Uterus (tissue), 4 donors: Measurements from ENCODE around the gene RPAP3. TPM values are rescaled to one million over a fixed set of nuclear protein-coding genes. Genes with fewer than 3 reads are reported as not detected.

Experiments
- DNase-seq, 2 donors: peaks; one replicate each; pipeline ENCODE4 v3.0.0-alpha.2; 2019 to 2020
- H3K27ac ChIP-seq, 2 donors: fragments of 200-600 bp; sonication (generic); 1 replicate in 1 of 2; 2 replicates in 1 of 2; pipeline ENCODE4 v1.5.1; 2016 to 2018
- H3K27me3 ChIP-seq, 2 donors: fragments of 200-600 bp; sonication (generic); one replicate each; pipeline ENCODE4 v1.5.1; 2018 to 2019; ENCODE audit warnings: control low read depth in 1 of 2
- H3K36me3 ChIP-seq, 2 donors: fragments of 200-600 bp; sonication (generic); one replicate each; pipeline ENCODE4 v1.5.1; 2019; ENCODE audit warnings: control low read depth in 1 of 2
- H3K4me1 ChIP-seq, 2 donors: fragments of 200-600 bp; sonication (generic); one replicate each; pipeline ENCODE4 v1.5.1; 2018 to 2019; ENCODE audit warnings: control low read depth in 1 of 2
- H3K4me3 ChIP-seq, 2 donors: fragments of 200-600 bp; sonication (generic); 1 replicate in 1 of 2; 2 replicates in 1 of 2; pipeline ENCODE4 v1.5.1; 2018 to 2019; ENCODE audit warnings: mild to moderate bottlenecking in 1 of 2
- H3K9me3 ChIP-seq, 2 donors: fragments of 200-600 bp; sonication (generic); one replicate each; pipeline ENCODE4 v1.5.1; 2019; ENCODE audit warnings: control low read depth in 1 of 2
- CTCF ChIP-seq, 4 experiments: fragments of 200-600 bp in 2 of 4; fragments of 450-650 bp in 2 of 4; sonication (generic) in 2 of 4; IDR thresholded peaks; one replicate each; pipeline ENCODE4 v1.5.1; 2016 to 2019; ENCODE audit warnings: antibody characterized with exemption in 4 of 4, mild to moderate bottlenecking in 2 of 4, moderate library complexity in 1 of 4
- POLR2A ChIP-seq, 2 donors: fragments of 450-650 bp; IDR thresholded peaks; one replicate each; pipeline ENCODE4 v1.6.1; 2016; ENCODE audit warnings: antibody characterized with exemption in 2 of 2, mild to moderate bottlenecking in 1 of 2, moderate library complexity in 1 of 2
- intact Hi-C: fragments of 100-400 bp; cut with DNase I; formaldehyde crosslinking; loops from one replicate; pipeline ENCODE4 v1.15.1; 2023; ENCODE audit warnings: low total_unique reads
- total RNA-seq, 4 donors: library from RNA; depleted of rRNA in 3 of 4; stranded (reverse); fragments of >200 nt in 3 of 4; gene quantifications; one replicate each; pipeline versions ENCODE4 v1.1.0 to v1.2.4, GENCODE V29; 2014 to 2023
- donor health status: DM: yes; HTN: yes; CAD: no.

RPAP3 gene
- total RNA-seq, 4 donors from 2014 or later: 16.8 to 33.6 (median 22.2) TPM

- no peak overlapping the region for H3K4me3 ChIP-seq
- H3K27me3 ChIP-seq: no peaks in the 10 kb centered on the region
- H3K27ac ChIP-seq: no peak overlapping the region
- intact Hi-C loops: loop anchor here (10.0 kb wide), 1 partner anchor 125 kb away; no protein-coding TSS in a partner anchor
- H3K4me1 ChIP-seq: no peaks in the 10 kb centered on the region
- TF ChIP-seq POLR2A (IDR thresholded peaks at IDR 0.05): no peak
- TF ChIP-seq CTCF (IDR thresholded peaks at IDR 0.05): no peak
- no peaks in the 10 kb centered on the region for H3K9me3 ChIP-seq
- no peaks in the 10 kb centered on the region for H3K36me3 ChIP-seq
- no peak for DNase-seq
Observed at GRCh38 chr12:47710278-47710677, 4.4 kb upstream of the RPAP3 start.

DNA sequence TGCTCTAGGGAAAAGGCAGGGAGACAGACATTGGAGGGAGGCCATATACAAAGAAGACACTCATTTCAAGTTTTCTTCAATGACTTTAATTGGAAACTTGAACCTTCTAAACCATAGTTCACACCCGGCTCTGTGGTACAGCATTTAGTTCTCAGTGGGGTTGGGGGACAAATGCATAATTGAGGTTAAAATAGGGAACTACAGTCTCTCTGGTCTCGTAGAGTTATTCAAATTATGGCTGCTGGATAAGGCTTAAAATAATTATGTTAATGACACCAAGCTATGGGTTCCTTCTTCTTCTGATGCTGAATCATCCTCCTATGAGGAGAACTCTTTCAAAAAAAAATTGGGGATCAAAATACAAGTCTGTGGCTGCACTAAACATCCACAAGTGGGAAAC is 3.8 kb upstream of the RPAP3 start:
- no peak for DNase-seq
- Histone ChIP-seq H3K9me3 (no peaks in the 10 kb centered on the region), H3K4me3 (no peak overlapping the region), H3K4me1 (no peaks in the 10 kb centered on the region), H3K27me3 (no peaks in the 10 kb centered on the region), H3K27ac (no peak overlapping the region), H3K36me3 (no peaks in the 10 kb centered on the region)
- intact Hi-C loops: loop anchor here (10.0 kb wide), 1 partner anchor 125 kb away; no protein-coding TSS in a partner anchor
- no peak for TF ChIP-seq CTCF (IDR thresholded peaks at IDR 0.05)
- no peak for TF ChIP-seq POLR2A (IDR thresholded peaks at IDR 0.05)

- no peaks in the 10 kb centered on the region for H3K4me1 ChIP-seq
- intact Hi-C loops: no loop called here
- TF ChIP-seq POLR2A (IDR thresholded peaks at IDR 0.05): no peak
- no peak for TF ChIP-seq CTCF (IDR thresholded peaks at IDR 0.05)
Observed at GRCh38 chr12:47709237-47709636, 3.4 kb upstream of the RPAP3 start.

GRCh38 chr12:47707905-47708543 is 2.2 kb upstream of the RPAP3 start:
- intact Hi-C loops: no loop called here
- no peak overlapping the region for H3K4me3 ChIP-seq
- TF ChIP-seq POLR2A (IDR thresholded peaks at IDR 0.05) (no peak), CTCF (IDR thresholded peaks at IDR 0.05) (no peak)
- DNase-seq: no peak
- H3K4me1 ChIP-seq: no peaks in the 10 kb centered on the region
- no peaks in the 10 kb centered on the region for H3K9me3 ChIP-seq
- no peaks in the 10 kb centered on the region for H3K27me3 ChIP-seq
- H3K36me3 ChIP-seq: no peaks in the 10 kb centered on the region
- H3K27ac ChIP-seq: no peak overlapping the region

More at GRCh38 chr12:47709237-47709636, 3.4 kb upstream of the RPAP3 start:
- Histone ChIP-seq H3K36me3 (no peaks in the 10 kb centered on the region), H3K27me3 (no peaks in the 10 kb centered on the region), H3K27ac (no peak overlapping the region), H3K9me3 (no peaks in the 10 kb centered on the region), H3K4me3 (no peak overlapping the region)
- no peak for DNase-seq

DNA sequence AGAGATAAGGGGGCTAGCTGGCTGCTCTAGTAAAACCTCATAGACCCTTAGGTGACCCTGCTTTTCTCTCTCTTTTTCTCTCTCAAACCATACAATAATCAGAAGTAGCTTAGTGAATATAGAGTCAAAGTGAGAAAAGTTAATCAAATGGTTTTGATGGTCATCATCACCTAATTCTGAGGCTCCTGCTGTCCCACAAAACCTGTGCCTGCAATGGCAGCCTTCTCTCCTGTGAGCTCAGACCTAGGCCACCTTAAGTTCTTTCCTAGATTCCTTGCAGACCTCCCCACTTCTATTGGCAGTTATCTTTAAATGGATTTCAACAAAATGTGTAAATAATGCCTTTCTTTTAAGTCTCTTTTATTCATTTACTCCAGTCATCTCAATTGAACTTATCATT is 1.5 kb upstream of the RPAP3 start:
- no peaks in the 10 kb centered on the region for H3K36me3 ChIP-seq
- no peak for DNase-seq

More for the DNA sequence above, 1.5 kb upstream of the RPAP3 start:
- Histone ChIP-seq H3K27ac (no peak overlapping the region), H3K4me3 (no peak overlapping the region), H3K27me3 (no peaks in the 10 kb centered on the region), H3K4me1 (no peaks in the 10 kb centered on the region), H3K9me3 (no peaks in the 10 kb centered on the region)
- TF ChIP-seq POLR2A (IDR thresholded peaks at IDR 0.05) (no peak), CTCF (IDR thresholded peaks at IDR 0.05) (no peak)
- intact Hi-C loops: no loop called here
